H1 (cell line): ENCODE results near the gene NSUN4. TPM values are rescaled to one million over a fixed set of nuclear protein-coding genes. Genes with fewer than 3 reads are reported as not detected.

Experiments used
- CTCF ChIA-PET: fragments of 300-600 bp; sonication (Branson Sonifier 250); formaldehyde crosslinking; loops from one replicate; lab custom pipeline; 2021; ENCODE audit not compliant: partially characterized antibody; lab: Charles Lee
- POLR2A ChIA-PET: fragments of 300-600 bp; sonication (Branson Sonifier 250); formaldehyde crosslinking; loops from one replicate; lab custom pipeline; 2021; ENCODE audit warnings: inconsistent platforms; ENCODE audit not compliant: partially characterized antibody; lab: Charles Lee
- DNase-seq, 2 experiments: peaks; one replicate each; pipeline versions ENCODE4 v3.0.0 to v3.0.0-alpha.2; 2010 to 2022; ENCODE audit warnings: low spot score in 2 of 2, low read depth in 1 of 2, mixed read lengths in 1 of 2
- FAIRE-seq: peaks from 2 replicates; lab custom pipeline; 2011; peaks lifted over from hg19 to GRCh38; lab: Jason Lieb, UNC
- H2AFZ ChIP-seq: 2 replicates; pipeline ENCODE4 v1.8.1; 2012; ENCODE audit warnings: low read length, inconsistent platforms
- H2AK5ac ChIP-seq: 2 replicates; pipeline ENCODE4 v1.6.1; 2013; ENCODE audit warnings: low read depth, low read length
- H2BK120ac ChIP-seq: replicated peaks from 2 replicates; pipeline ENCODE3; 2013; ENCODE audit warnings: low read depth, low read length, inconsistent platforms
- H2BK12ac ChIP-seq: 2 replicates; pipeline ENCODE4 v1.6.1; 2013; ENCODE audit warnings: low read depth, low read length
- H2BK15ac ChIP-seq: 2 replicates; pipeline ENCODE4 v1.6.1; 2013; ENCODE audit warnings: low read length
- H2BK20ac ChIP-seq: 2 replicates; pipeline ENCODE4 v1.6.1; 2013; ENCODE audit warnings: low read length
- H2BK5ac ChIP-seq: 2 replicates; pipeline ENCODE4 v1.6.1; 2013; ENCODE audit warnings: low read depth, low read length
- H3K14ac ChIP-seq: 2 replicates; pipeline ENCODE4 v1.6.1; 2013; ENCODE audit warnings: inconsistent platforms; ENCODE audit not compliant: insufficient read length
- H3K18ac ChIP-seq: 2 replicates; pipeline ENCODE4 v1.6.1; 2013; ENCODE audit warnings: low read length; ENCODE audit errors: extremely low read depth
- H3K23ac ChIP-seq: 2 replicates; pipeline ENCODE4 v1.6.1; 2013; ENCODE audit warnings: inconsistent platforms; ENCODE audit not compliant: insufficient read length
- H3K23me2 ChIP-seq: 2 replicates; pipeline ENCODE4 v1.6.1; 2013; ENCODE audit warnings: low read depth, low read length
- H3K27ac ChIP-seq: 2 replicates; pipeline ENCODE4 v1.6.1; 2011; ENCODE audit warnings: low read depth, low read length, inconsistent platforms
- H3K27me3 ChIP-seq, 4 experiments: replicated peaks in 1 of 4; 1 replicate in 1 of 4; 2 replicates in 3 of 4; pipeline versions ENCODE4 v1.6.1 to v1.8.1; 2011 to 2013; ENCODE audit warnings: low read length in 3 of 4, mild to moderate bottlenecking in 3 of 4, inconsistent platforms in 2 of 4, mixed read lengths in 2 of 4, moderate library complexity in 1 of 4; ENCODE audit not compliant: control insufficient read depth in 3 of 4, insufficient read depth in 3 of 4; ENCODE audit errors: extremely low read depth in 1 of 4
- H3K36me3 ChIP-seq, 4 experiments: 2 replicates each; pipeline versions ENCODE4 v1.6.1 to v1.8.1; 2011 to 2013; ENCODE audit warnings: mild to moderate bottlenecking in 4 of 4, low read length in 3 of 4, moderate library complexity in 2 of 4, control low read depth in 1 of 4, inconsistent platforms in 1 of 4; ENCODE audit not compliant: insufficient read depth in 4 of 4, control insufficient read depth in 2 of 4
- H3K4ac ChIP-seq: replicated peaks from 2 replicates; pipeline ENCODE3; 2013; ENCODE audit warnings: low read length, low read depth, mixed read lengths, inconsistent platforms; ENCODE audit not compliant: insufficient read length
- H3K4me1 ChIP-seq, 4 experiments: replicated peaks in 1 of 4; 1 replicate in 1 of 4; 2 replicates in 3 of 4; pipeline versions ENCODE4 v1.6.1 to v1.8.1; 2011 to 2013; ENCODE audit warnings: low read length in 3 of 4, inconsistent platforms in 2 of 4, mixed read lengths in 1 of 4; ENCODE audit not compliant: insufficient read depth in 4 of 4, control insufficient read depth in 3 of 4
- H3K4me2 ChIP-seq, 2 experiments: 2 replicates each; pipeline versions ENCODE4 v1.6.1 to v1.8.1; 2011 to 2013; ENCODE audit warnings: low read depth in 2 of 2, low read length in 2 of 2, control low read depth in 1 of 2, inconsistent platforms in 1 of 2, mild to moderate bottlenecking in 1 of 2; ENCODE audit not compliant: insufficient read depth in 1 of 2
- H3K4me3 ChIP-seq, 4 experiments: fragments of 200-600, 300-600 bp in 1 of 4; sonication (generic), shearing (Covaris generic), sonication (Bioruptor Twin) in 1 of 4; 2 replicates each; pipeline versions ENCODE4 v1.5.1 to v1.8.1; 2011 to 2016; ENCODE audit warnings: low read length in 4 of 4, low read depth in 3 of 4, control low read depth in 2 of 4, inconsistent platforms in 2 of 4, mild to moderate bottlenecking in 2 of 4, mixed read lengths in 1 of 4, moderate library complexity in 1 of 4; ENCODE audit not compliant: insufficient read depth in 2 of 4; ENCODE audit errors: extremely low read depth in 1 of 4
- H3K56ac ChIP-seq: replicated peaks from 2 replicates; pipeline ENCODE3; 2013; ENCODE audit warnings: low read depth, mild to moderate bottlenecking, mixed read lengths, low read length, inconsistent platforms; ENCODE audit not compliant: insufficient read length
- H3K79me1 ChIP-seq: 2 replicates; pipeline ENCODE4 v1.6.1; 2013; ENCODE audit warnings: low read depth, low read length, control low read depth
- H3K79me2 ChIP-seq, 2 experiments: 2 replicates each; pipeline versions ENCODE4 v1.6.1 to v1.8.1; 2012 to 2013; ENCODE audit warnings: low read length in 2 of 2, mild to moderate bottlenecking in 2 of 2, inconsistent platforms in 1 of 2; ENCODE audit not compliant: insufficient read depth in 2 of 2, control insufficient read depth in 1 of 2
- H3K9ac ChIP-seq, 4 experiments: replicated peaks in 1 of 4; 1 replicate in 1 of 4; 2 replicates in 3 of 4; pipeline versions ENCODE4 v1.6.1 to v1.8.1; 2011 to 2013; ENCODE audit warnings: low read depth in 3 of 4, low read length in 3 of 4, control low read depth in 2 of 4, mild to moderate bottlenecking in 2 of 4, moderate library complexity in 2 of 4, inconsistent platforms in 1 of 4; ENCODE audit errors: extremely low read depth in 1 of 4
- H3K9me3 ChIP-seq, 2 experiments: 2 replicates each; pipeline versions ENCODE4 v1.6.1 to v1.8.1; 2012 to 2013; ENCODE audit warnings: mild to moderate bottlenecking in 2 of 2, moderate library complexity in 2 of 2, control low read depth in 1 of 2, inconsistent platforms in 1 of 2, low read depth in 1 of 2, low read length in 1 of 2, mixed read lengths in 1 of 2; ENCODE audit not compliant: insufficient read depth in 2 of 2
- H4K20me1 ChIP-seq, 2 experiments: replicated peaks in 1 of 2; 2 replicates each; pipeline versions ENCODE3 to v1.8.1; 2011 to 2013; ENCODE audit warnings: inconsistent platforms in 2 of 2, low read length in 2 of 2, mild to moderate bottlenecking in 1 of 2; ENCODE audit not compliant: insufficient read depth in 2 of 2, control insufficient read depth in 1 of 2
- H4K5ac ChIP-seq: 2 replicates; pipeline ENCODE4 v1.6.1; 2013; ENCODE audit warnings: low read length, low read depth, mixed read lengths, inconsistent platforms; ENCODE audit not compliant: insufficient read length
- H4K8ac ChIP-seq: 2 replicates; pipeline ENCODE4 v1.8.0; 2013; ENCODE audit warnings: mild to moderate bottlenecking, moderate library complexity, low read length, inconsistent platforms; ENCODE audit not compliant: insufficient read depth; ENCODE audit errors: extremely low read depth
- H4K91ac ChIP-seq: replicated peaks from 2 replicates; pipeline ENCODE3; 2013; ENCODE audit warnings: low read length, mixed read lengths, inconsistent platforms; ENCODE audit not compliant: insufficient read length
- POLR2AphosphoS5 ChIP-seq: IDR thresholded peaks from 2 replicates; pipeline ENCODE4 v1.6.1; 2011; ENCODE audit warnings: low read depth, low read length
- RAD21 ChIP-seq, 2 experiments: IDR thresholded peaks in 1 of 2; conservative IDR thresholded peaks in 1 of 2; 2 replicates each; pipeline ENCODE4 v1.6.1; 2011; ENCODE audit warnings: low read depth in 2 of 2, low read length in 2 of 2, improper control_type of control experiment in 1 of 2, inconsistent platforms in 1 of 2, mild to moderate bottlenecking in 1 of 2, moderate library complexity in 1 of 2
- WGBS, 2 experiments: shearing (Covaris generic) in 1 of 2; methylation state at CpG; one replicate each; pipeline versions ENCODE4 v1.1.6 to v1.1.7; 2013 to 2015; ENCODE audit warnings: low lambda C conversion rate in 2 of 2, mixed read lengths in 2 of 2, inconsistent platforms in 1 of 2, low coverage in 1 of 2, missing lambda C conversion rate in 1 of 2; ENCODE audit not compliant: insufficient replicate concordance in 2 of 2, insufficient coverage in 1 of 2, insufficient read length in 1 of 2; ENCODE audit errors: extremely low coverage in 1 of 2, missing lambda C conversion rate in 1 of 2; 5-methylcytosine and 5-hydroxymethylcytosine counted together
- polyA plus RNA-seq, 7 experiments: library from polyadenylated mRNA; depleted of rRNA in 3 of 7; stranded (reverse) in 5 of 7; unstranded in 2 of 7; fragments of >200 nt in 5 of 7; fragments of 200-250 nt in 2 of 7; gene quantifications; 1 replicate in 5 of 7; 2 replicates in 1 of 7; 4 replicates in 1 of 7; pipeline versions ENCODE4 v1.2.1 to v1.2.3, GENCODE V29; 2011 to 2013; ENCODE audit warnings: missing spikeins in 2 of 7, mixed read lengths in 2 of 7
- total RNA-seq: library from RNA; stranded (reverse); fragmentation: NEBNext Ultra II Directional; extraction: Animal tissue kit (Norgen Biotek cat#: 25700); gene quantifications from 2 replicates; pipeline ENCODE4 v1.2.1, GENCODE V29; 2021
- TF ChIP-seq, protein P1 (sequence below), 3 experiments: IDR thresholded peaks; 1 replicate in 2 of 3; 2 replicates in 1 of 3; pipeline versions ENCODE4 v1.5.1 to v1.6.1; 2011; ENCODE audit warnings: low read length in 3 of 3, mild to moderate bottlenecking in 3 of 3, inconsistent platforms in 2 of 3, low read depth in 1 of 3, moderate library complexity in 1 of 3; ENCODE audit not compliant: insufficient read depth in 1 of 3; ENCODE audit errors: control extremely low read depth in 1 of 3

NSUN4 gene
- total and polyA plus RNA-seq, 2 of the 8 experiments (the other 6 are each of a cell fraction or from before 2014, with no cell fraction given), result 9.7 to 15.7 TPM

DNA sequence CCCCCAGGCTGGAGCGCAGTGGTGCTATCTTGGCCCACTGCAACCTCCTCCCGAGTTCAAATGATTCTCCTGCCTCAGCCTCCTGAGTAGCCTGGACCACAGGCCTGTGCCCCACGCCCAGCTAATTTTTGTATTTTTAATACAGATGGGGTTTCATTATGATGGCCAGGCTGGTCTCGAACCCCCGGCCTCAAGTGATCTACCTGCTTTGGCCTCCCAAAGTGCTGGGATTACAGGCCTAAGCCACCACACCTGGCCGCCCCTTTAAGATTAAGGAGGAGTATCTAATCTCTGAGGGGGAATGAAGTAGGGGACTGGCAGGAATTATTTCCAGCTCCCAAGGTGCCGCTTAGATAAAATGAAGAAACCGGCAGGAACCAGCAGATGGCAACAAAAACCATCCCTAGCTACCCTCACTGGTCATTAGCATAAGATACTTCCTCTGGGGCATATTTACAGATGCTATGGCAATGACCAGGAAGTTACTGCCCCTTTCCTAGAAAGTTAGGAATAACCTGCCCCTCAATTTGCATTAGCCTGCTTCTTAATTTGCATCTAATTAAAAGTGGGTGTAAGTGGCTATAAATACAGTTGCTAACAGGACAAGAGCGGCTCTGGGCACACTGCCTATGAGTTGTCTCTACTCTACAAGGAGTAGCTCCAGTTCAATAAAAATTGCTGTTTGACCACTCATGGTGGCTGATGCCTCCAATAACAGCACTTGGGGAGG is 7.1 kb upstream of the NSUN4 start:
- peak overlapping the region; percentile 75; the same call in 1 of the 2 replicates for H2BK12ac ChIP-seq
- H3K36me3 ChIP-seq, result no peaks in the 10 kb centered on the region
- H2AFZ ChIP-seq, result no peak overlapping the region
- no peaks in the 10 kb centered on the region for H4K20me1 ChIP-seq
- 0 out of 2 replicates have a peak overlapping the region, but pooled peaks have one; percentile 37 for H2BK5ac ChIP-seq
- no peak overlapping the region for H3K4ac ChIP-seq
- TF ChIP-seq, protein P1, sequence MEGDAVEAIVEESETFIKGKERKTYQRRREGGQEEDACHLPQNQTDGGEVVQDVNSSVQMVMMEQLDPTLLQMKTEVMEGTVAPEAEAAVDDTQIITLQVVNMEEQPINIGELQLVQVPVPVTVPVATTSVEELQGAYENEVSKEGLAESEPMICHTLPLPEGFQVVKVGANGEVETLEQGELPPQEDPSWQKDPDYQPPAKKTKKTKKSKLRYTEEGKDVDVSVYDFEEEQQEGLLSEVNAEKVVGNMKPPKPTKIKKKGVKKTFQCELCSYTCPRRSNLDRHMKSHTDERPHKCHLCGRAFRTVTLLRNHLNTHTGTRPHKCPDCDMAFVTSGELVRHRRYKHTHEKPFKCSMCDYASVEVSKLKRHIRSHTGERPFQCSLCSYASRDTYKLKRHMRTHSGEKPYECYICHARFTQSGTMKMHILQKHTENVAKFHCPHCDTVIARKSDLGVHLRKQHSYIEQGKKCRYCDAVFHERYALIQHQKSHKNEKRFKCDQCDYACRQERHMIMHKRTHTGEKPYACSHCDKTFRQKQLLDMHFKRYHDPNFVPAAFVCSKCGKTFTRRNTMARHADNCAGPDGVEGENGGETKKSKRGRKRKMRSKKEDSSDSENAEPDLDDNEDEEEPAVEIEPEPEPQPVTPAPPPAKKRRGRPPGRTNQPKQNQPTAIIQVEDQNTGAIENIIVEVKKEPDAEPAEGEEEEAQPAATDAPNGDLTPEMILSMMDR (IDR thresholded peaks at IDR 0.05; ENCODE audit: control extremely low read depth in 1 of 3, insufficient read depth in 1 of 3, low read depth in 1 of 3, low read length in 3 of 3), result peak in 2 of 3 experiments; percentile 50 to 55; a peak in 3 of 4 replicates
- TF ChIP-seq RAD21 (IDR thresholded peaks at IDR 0.05 in 1 of 2, conservative IDR thresholded peaks at IDR 0.05 in 1 of 2; ENCODE audit: low read depth in 2 of 2, low read length in 2 of 2), result peak; percentile 56 to 65
- no peak for TF ChIP-seq POLR2AphosphoS5
- H3K27me3 ChIP-seq, result no peaks in the 10 kb centered on the region
- H3K18ac ChIP-seq, result no peak overlapping the region
- CTCF ChIA-PET, result interaction anchor here (0.7 to 4.2 kb wide), 16 partner anchors 9 to 110 kb away, joined by 3 to 54 read pairs (median 4); partner anchors contain the start of genes LRRC41 and UQCRH
- 70% methylated on average over 9 of the region's 9 CpGs; no CpG with 5 or more reads in 1 of the 2 experiments for WGBS, 2 experiments
- H3K23ac ChIP-seq, result no peak overlapping the region
- no peaks in the 10 kb centered on the region for H3K79me2 ChIP-seq
- H2AK5ac ChIP-seq, result no peak overlapping the region
- H3K27ac ChIP-seq, result no peak overlapping the region
- peak in 1 of 2 experiments; percentile 34 for DNase-seq
- no peaks in the 10 kb centered on the region for H3K79me1 ChIP-seq
- no peak overlapping the region for H2BK120ac ChIP-seq
- POLR2A ChIA-PET, result interaction anchor here (0.6 to 2.6 kb wide), 15 partner anchors 9 to 86 kb away, joined by 3 to 20 read pairs (median 5); partner anchors contain the start of genes LRRC41, RAD54L and UQCRH
- no peak overlapping the region for H3K4me2 ChIP-seq
- no peak overlapping the region for H3K14ac ChIP-seq
- peak overlapping the region; percentile 34; the same call in 1 of the 2 replicates for H2BK20ac ChIP-seq
- no peak overlapping the region for H4K91ac ChIP-seq
- no peaks in the 10 kb centered on the region for H3K9me3 ChIP-seq
- H4K8ac ChIP-seq, result no peak overlapping the region
- peak overlapping the region; percentile 16; the same call in 1 of the 2 replicates for H2BK15ac ChIP-seq
- H3K4me3 ChIP-seq, result no peak overlapping the region
- H3K9ac ChIP-seq, result no peak overlapping the region
- no peak overlapping the region for H4K5ac ChIP-seq
- peaks cover 0 to 3% (median 0%) of the 10 kb centered on the region in 4 experiments; a peak in 1 of 7 replicates for H3K4me1 ChIP-seq
- no peak overlapping the region for H3K56ac ChIP-seq
- FAIRE-seq, result peak; percentile 85
- H3K23me2 ChIP-seq, result no peaks in the 10 kb centered on the region
